Stimulated activated CD4-positive, alpha-beta T cell treated with anti-CD3 and anti-CD28 coated beads, TNF-alpha, amount 100 ng/mL, for 4 hours (primary cell): ENCODE measurements around the gene TRIOBP.

Experiments used
- DNase-seq, 3 experiments: peaks; one replicate each; pipeline ENCODE4 v3.0.0-alpha.2; 2020; ENCODE audit warnings: low read depth in 3 of 3

TRIOBP gene

DNA sequence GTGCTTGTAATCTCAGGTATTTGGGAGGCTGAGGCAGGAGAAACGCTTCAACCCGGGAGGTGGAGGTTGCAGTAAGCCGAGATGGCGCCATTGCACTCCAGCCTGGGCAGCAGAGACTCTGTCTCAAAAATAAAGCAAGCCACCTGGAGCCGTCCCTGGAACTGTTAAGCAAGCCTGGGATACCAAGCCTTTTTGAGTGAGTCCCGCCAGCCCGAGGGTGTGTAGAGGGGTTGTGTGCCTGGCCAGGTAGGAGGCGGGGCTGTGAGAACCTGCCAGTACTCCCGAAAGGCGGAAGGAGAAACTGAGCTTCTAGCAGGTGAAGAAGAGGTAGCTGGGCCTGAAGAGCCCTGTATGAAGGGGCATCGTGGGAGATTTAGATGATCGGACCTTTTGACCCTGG, 52.4 kb downstream of the TRIOBP start:
- no peak for DNase-seq

DNA sequence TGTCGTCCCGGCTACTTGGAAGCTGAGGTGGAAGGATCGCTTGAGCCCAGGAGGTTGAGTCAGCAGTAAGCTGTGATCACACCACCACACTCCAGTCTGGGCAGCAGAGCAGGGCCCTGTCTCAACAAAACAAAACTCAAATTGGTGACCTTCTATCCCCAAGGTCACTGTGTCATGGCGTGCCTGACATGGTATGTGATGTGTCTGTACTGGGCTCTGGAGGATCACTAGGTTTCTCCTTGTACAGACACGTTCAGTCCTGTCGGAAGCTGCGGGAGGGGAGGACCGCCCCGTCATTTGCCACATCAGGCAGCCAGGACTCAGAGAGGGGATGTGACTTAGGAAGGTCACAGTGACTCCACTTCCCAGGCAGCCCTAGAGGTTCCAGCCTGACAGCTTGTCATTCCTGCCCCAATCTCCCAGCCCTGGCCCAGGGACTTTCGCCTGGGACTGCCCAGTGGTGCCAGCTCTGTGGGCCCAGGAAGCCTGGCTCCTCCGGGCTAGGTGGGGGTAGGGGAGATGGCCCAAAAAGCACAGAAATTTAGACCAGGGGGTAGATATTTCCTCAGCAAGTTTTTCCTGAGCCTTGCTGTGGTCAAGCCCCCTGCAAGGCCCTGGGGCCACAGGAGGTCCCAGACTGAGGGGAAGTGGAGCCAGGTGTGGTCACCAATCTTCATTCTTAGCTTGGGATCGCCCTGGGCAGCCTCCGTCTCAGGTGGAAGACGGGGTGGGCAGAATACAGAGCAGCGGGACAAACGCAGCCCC, 53.2 kb downstream of the TRIOBP start:
- no peak for DNase-seq

GRCh38 chr22:37750596-37751162, 53.8 kb downstream of the TRIOBP start:
- DNase-seq = no peak

DNA sequence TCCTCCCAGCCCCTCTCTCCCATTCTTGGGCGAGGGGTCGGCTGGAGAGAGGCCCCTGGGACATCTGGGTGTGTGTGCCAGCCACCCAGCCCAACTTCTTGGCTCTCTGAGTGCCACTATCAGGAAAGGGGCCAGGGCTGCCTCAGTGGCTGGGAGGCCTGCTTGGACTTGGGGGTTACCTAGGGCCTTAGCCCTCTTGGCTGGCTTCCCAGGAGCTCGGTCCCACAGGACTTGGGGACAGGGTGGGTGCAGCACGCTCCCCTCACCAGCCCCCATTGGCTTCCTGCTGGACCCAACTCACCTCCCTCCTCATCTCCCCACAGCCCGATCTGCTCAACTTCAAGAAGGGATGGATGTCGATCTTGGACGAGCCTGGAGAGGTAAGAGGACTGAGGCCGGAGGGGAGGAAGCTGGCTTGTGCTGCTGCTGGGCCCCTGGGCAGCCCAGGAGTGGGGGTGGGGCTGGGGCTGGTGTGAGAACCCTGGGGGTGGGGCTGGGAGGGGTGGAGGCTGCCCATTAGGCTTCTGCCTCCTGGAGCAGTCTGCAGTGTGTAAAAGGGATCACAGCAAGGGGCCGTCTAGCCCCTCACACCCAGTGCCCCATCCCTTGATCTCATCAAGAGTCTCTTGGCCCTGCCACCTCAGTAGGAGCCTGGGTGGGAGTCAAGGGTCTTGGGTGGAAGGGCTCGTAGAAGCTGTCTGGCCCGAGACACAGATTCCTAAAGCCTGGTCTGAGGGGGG, 54.8 kb downstream of the TRIOBP start:
- no peak for DNase-seq

GRCh38 chr22:37752189-37753087, 55.6 kb downstream of the TRIOBP start:
- no peak for DNase-seq

GRCh38 chr22:37753746-37754145, 56.9 kb downstream of the TRIOBP start:
- no peak for DNase-seq

DNA sequence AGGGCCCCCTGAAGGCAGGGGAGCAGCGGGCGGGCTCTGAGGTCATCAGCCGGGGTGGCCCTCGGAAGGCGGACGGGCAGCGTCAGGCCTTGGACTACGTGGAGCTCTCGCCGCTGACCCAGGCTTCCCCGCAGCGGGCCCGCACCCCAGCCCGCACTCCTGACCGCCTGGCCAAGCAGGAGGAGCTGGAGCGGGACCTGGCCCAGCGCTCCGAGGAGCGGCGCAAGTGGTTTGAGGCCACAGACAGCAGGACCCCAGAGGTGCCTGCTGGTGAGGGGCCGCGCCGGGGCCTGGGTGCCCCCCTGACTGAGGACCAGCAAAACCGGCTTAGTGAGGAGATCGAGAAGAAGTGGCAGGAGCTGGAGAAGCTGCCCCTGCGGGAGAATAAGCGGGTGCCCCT, 60.8 kb downstream of the TRIOBP start:
- DNase-seq = no peak

GRCh38 chr22:37758694-37759093, 61.8 kb downstream of the TRIOBP start:
- no peak for DNase-seq

- no peak for DNase-seq
Measured at GRCh38 chr22:37759281-37759680, 62.4 kb downstream of the TRIOBP start.

DNA sequence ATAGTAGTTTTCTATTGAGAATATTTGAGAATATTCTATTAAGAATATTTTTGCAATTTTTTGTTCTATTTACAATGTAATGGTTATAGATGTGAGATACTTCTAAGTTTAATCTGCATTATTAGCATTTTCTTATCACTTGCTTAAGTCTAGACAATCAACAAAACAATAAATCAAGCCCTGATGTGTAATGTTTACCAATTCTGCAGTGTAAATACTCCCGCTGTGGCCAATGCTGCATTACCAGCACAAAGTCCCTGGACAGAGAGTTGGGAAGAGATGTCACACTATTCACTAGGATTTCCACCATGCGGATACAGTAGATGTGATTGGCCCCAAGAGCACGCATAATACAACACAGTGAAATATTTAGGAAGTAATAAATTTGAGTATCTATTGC, 63.3 kb downstream of the TRIOBP start:
- DNase-seq = no peak

DNA sequence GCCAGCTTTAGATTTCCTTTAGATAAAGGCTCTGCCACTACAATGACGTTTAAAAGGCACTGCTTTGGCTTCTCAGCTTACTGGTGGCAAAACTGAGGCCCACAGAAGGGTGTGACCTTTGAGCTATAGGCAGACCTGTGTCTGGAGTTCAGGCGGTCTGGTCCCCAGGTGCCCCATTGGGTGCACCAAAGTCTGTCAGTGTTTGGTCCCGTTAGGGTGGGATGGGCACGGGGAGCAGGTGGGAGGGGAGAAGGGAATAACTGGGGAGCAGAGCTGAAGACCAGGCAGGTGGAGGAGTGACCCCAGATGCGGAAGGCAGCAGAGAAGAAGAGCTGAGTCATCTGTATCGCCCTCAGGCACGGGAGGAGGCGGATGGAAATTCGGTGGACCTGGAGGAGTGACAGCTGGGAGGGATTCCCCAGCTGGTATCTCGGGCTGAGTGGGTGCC, 65.6 kb downstream of the TRIOBP start:
- no peak for DNase-seq

GRCh38 chr22:37763012-37763411, 66.2 kb downstream of the TRIOBP start:
- no peak for DNase-seq

DNA sequence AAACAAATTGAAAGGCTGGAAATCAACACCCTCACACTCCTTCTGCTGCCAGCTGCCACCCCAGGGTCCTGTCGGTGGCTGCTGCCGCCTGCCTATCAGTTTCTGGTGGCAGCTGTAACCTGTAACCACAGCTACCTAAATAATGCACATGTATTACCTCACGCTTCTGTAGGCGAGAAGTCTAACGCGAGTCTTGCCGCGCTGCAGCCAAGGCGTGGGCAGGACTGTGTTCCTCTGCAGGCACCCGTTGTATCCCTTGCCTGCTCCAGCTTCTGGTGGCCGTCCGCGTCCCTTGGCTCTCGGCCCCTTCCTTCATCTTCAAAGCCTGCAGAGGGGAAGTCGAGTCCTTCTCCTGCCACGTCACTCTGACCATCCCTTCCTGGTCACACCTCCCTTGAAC, 66.8 kb downstream of the TRIOBP start:
- DNase-seq = no peak

GRCh38 chr22:37764622-37765021, 67.8 kb downstream of the TRIOBP start:
- DNase-seq = no peak

DNA sequence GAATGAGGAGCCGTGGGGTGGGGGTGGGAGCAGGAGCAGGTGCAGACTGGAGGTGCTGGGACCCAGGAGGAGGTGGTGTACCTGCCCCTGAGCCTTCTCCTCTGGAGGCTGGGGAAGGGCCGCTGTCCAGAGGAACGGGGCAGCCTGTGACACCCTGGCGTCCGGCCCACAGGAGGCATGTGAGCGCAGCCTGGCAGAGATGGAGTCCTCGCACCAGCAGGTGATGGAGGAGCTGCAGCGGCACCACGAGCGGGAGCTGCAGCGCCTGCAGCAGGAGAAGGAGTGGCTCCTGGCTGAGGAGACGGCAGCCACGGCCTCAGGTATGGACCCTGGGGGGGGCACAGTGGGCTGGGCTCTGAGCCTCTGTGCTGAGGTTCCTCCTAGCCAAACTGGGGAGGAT, 68.7 kb downstream of the TRIOBP start:
- no peak for DNase-seq

- DNase-seq = no peak
Measured at GRCh38 chr22:37765953-37766576, 69.2 kb downstream of the TRIOBP start.

DNA sequence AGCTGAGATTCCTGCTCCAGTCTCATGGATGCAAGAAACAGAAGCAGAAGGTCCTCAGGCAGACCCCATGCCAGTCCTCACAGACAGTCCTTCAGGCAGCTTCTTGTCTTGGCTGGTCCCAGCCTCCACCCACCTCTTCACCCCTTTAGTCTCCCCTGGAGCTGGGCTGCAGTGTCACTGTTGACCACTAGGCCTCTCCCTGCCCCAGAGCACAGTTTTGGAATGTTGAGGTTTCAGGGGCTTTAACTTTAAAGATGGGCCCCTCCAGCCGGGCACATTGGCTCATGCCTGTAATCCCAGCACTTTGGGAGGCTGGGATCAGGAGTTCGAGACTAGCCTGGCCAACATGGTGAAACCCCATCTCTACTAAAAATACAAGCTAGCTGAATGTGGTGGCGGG, 71.4 kb downstream of the TRIOBP start:
- DNase-seq = no peak

DNA sequence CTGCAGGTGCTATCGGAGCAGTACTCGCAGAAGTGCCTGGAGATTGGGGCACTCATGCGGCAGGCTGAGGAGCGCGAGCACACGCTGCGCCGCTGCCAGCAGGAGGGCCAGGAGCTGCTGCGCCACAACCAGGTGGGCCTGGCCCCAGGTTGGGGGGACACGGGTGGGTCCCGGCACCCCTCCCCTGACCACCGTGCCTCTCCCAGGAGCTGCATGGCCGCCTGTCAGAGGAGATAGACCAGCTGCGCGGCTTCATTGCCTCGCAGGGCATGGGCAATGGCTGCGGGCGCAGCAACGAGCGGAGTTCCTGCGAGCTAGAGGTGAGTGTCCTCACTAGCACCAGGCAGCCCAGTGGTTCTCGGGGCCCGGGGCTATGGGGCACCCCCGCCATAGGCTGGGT, 72.2 kb downstream of the TRIOBP start:
- no peak for DNase-seq

GRCh38 chr22:37771081-37771480, 74.2 kb downstream of the TRIOBP start:
- DNase-seq = no peak

DNA sequence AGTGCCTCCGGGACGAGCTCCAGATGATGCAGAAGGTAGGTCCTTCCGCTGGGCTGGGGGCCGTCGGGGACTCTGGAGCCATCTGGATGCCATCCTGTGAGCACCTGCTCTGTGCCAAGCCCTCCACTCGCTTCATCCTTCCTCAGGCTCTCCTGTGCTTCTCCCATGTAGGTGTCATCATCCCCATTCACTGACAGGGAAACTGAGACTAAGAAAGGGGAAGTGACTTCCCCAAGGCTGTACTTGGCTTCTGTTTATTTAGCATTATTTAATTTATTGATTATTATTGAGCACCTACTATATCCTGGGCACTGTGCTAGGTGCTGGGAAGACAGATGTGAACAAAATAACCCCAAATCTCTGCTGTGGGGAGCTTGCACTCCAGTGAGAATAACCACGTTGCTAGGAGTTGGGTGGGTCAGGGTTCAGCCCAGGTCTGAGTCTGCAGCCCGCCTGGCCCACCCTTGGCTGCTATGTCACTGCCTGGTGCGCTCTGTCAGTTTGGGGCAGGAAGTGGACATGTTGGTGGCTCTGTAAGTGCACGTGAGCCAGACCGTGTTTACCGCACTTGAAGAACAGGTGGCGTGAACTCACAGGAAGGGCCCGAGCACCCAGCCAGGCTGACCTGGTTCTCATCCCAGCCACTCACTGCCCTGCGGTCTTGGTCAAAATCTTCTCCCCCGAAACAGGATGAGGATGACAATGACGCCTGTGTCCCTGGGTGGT, 75.0 kb downstream of the TRIOBP start:
- DNase-seq = no peak

GRCh38 chr22:37774728-37775127, 77.9 kb downstream of the TRIOBP start:
- no peak for DNase-seq
